Measurements from ENCODE around the gene RELL1.
"Not testable (repeated sequence)": the region's sequence is repeated elsewhere in the genome, so short reads cannot be mapped to it uniquely, and the experiment has no call there.

Gene RELL1

DNA sequence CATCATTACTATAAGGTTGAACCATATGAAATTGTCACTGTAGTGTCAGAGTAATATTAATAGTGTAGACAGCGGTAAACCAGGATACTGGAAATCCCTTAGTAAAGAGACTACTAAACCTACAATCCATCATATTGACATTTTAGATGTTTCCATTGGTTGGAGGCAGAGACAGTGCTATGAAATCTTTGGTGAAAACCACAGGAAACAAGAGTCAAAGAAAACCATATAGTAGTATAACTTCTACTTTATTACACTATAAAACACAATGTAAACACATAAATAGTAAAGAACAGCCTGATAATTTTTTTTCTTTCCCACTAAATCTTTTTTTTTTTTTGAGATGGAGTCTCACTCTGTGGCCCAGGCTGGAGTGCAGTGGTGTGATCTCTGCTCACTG, 15.9 kb downstream of the RELL1 start:
- Histone ChIP-seq H4K20me1 (peaks cover 1% of the 10 kb centered on the region; the same call in 1 of the 2 replicates), H3K27me3 (no peaks in the 10 kb centered on the region), H3K9ac (no peak overlapping the region), H3K4me3 (no peak overlapping the region), H3K4me1 (peaks cover under 1% of the 10 kb centered on the region), H3K9me3 (peaks cover 22% of the 10 kb centered on the region), H3K36me3 (no peaks in the 10 kb centered on the region; the same call in 1 of the 2 replicates), H3K4me2 (no peak overlapping the region), H3K27ac (no peak overlapping the region)
- TF ChIP-seq Cebpa-rat (IDR thresholded peaks at IDR 0.05) = no peak

DNA sequence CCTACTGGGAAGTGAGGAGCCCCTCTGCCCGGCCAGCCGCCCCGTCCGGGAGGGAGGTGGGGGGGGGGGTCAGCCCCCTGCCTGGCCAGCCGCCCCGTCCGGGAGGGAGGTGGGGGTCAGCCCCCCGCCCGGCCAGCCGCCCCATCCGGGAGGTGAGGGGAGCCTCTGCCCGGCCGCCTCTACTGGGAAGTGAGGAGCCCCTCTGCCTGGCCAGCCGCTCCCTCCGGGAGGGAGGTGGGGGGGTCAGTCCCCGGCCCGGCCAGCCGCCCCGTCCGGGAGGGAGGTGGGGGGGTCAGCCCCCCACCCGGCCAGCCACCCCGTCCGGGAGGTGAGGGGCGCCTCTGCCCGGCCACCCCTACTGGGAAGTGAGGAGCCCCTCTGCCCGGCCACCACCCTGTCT, 17.1 kb downstream of the RELL1 start:
- not testable (repeated sequence) for H4K20me1 ChIP-seq, H3K27me3 ChIP-seq, H3K4me2 ChIP-seq, H3K9ac ChIP-seq, H3K4me1 ChIP-seq, H3K36me3 ChIP-seq, H3K27ac ChIP-seq, H3K4me3 ChIP-seq
- peaks cover 22% of the 10 kb centered on the region for H3K9me3 ChIP-seq

DNA sequence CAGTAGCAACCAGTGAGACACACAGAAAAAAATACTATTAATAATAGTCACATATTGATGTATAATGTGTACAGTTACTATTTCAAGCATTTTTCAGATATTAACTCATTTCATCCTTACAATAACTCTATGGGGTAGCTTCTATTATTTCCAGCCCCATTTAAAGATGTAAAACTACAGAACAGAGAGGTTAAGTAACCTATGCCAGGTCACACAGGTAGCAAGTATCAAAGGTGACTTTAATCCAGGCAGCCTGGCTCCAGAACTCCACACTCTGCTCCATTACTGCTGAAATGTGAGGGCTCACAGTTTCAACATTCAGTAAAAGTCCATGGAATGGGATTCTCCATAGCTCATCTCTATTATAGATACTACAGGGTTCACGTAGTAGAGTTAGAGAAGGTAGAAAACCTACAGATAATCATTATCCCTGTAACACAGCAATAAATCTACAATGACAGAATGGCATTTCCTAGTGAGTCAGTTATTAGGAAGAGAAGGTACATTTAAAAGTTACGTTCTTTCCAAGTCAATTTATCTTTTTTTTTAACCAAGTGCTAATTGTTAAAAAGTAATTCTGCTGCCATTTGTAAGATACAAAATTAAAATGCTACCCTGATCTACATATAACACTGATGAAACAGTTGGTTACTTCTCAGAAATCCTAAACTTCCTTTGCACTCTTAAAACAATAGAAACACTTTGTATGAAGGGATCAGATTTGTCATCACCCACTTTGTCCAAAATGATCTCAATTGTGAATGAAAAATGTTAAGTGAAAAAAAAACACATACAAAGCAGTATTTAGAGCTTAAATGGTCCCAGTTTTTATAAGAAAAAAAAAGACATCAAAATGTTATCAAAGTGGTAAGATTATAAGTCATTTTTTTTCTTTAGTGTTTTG, 18.7 kb downstream of the RELL1 start:
- TF ChIP-seq Cebpa-rat (IDR thresholded peaks at IDR 0.05) = no peak
- peaks cover 4% of the 10 kb centered on the region; the same call in 1 of the 2 replicates for H3K36me3 ChIP-seq
- no peak overlapping the region for H3K4me3 ChIP-seq
- H3K27ac ChIP-seq = no peak overlapping the region
- H3K9me3 ChIP-seq = peaks cover 22% of the 10 kb centered on the region
- no peak overlapping the region for H3K9ac ChIP-seq
- no peaks in the 10 kb centered on the region for H3K27me3 ChIP-seq
- no peak overlapping the region for H3K4me2 ChIP-seq
- H4K20me1 ChIP-seq = peaks cover 8% of the 10 kb centered on the region; the same call in 1 of the 2 replicates
- H3K4me1 ChIP-seq = peaks cover 5% of the 10 kb centered on the region; the same call in 1 of the 2 replicates

DNA sequence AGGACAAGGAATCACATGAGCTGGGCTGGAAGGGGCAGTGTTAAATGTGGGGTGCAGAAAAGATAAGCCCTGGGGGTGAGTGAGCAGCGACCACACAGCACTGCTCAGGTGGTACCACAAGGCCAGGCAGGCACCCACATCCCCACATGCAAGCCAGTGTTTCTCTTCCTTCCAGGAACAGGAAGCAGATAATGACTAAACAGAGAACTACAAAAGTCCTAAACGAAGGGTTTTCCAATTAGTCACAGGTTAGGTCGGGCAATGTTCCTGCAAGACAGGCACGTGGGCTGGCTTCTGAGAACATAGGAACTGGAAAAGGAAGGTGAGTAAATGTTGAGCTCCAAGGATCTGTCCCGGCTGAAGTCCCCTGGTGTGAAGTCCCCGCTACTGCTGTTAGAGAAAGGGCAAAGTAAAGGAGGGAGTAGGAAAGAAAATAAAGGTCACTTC, 19.5 kb downstream of the RELL1 start:
- H3K27ac ChIP-seq = no peak overlapping the region
- TF ChIP-seq Cebpa-rat (IDR thresholded peaks at IDR 0.05) = no peak
- no peak overlapping the region for H3K4me2 ChIP-seq
- peaks cover 16% of the 10 kb centered on the region for H3K9me3 ChIP-seq
- peaks cover 8% of the 10 kb centered on the region; the same call in 1 of the 2 replicates for H4K20me1 ChIP-seq
- peaks cover 4% of the 10 kb centered on the region; the same call in 1 of the 2 replicates for H3K36me3 ChIP-seq
- peaks cover 5% of the 10 kb centered on the region; the same call in 1 of the 2 replicates for H3K4me1 ChIP-seq
- H3K27me3 ChIP-seq = no peaks in the 10 kb centered on the region
- H3K4me3 ChIP-seq = no peak overlapping the region
- H3K9ac ChIP-seq = no peak overlapping the region

DNA sequence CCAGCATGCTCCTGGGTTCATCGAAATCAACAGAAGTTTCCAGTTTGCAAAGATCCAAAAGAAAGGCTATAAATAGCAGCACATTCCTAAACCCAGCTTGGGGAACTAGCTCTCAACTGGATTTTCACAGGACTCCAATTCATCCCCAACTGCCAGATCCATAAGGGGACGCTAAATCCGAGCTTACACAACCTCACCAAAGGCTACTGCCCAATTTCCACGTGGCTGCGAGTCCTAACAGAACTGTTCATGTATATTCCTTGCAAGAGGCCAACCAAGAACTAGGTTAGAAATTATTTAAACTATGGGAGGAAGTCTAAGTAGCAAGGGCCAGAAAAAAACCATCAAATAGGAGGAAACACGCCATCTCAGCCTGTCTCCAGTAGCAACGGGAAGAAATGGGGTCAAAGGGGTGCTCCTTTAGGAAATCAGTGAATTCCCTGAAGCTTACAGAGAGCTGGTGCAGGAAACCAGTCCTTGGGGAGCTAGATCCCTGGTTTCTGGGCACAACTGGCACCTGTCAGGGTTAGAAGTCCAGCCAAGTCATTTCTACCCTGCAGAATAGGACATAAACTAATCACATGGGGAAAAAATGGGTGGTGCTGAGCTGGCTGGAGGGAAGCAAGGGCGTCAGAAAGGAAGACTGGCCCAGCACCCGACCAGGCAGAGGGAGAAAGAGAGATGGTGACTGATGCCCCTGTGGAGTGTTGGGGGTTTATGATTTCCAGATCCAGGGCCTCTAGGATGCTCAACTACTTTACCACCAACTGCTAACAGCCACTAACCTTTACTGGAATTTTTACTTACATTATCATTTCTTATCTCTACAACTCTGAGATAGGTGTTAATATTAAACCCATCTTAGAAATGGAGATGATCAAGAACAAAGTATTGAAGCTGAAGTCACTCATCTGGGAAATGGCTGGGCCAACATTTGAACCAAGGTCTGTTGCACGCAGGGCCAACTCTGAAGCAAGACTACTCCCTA, 20.5 kb downstream of the RELL1 start:
- no peak overlapping the region for H3K4me3 ChIP-seq
- TF ChIP-seq Cebpa-rat (IDR thresholded peaks at IDR 0.05) = no peak
- H3K4me1 ChIP-seq = peaks cover 5% of the 10 kb centered on the region; the same call in 1 of the 2 replicates
- no peak overlapping the region for H3K27ac ChIP-seq
- H3K4me2 ChIP-seq = no peak overlapping the region
- peaks cover 6% of the 10 kb centered on the region for H3K9me3 ChIP-seq
- H4K20me1 ChIP-seq = peaks cover 8% of the 10 kb centered on the region; the same call in 1 of the 2 replicates
- no peak overlapping the region for H3K9ac ChIP-seq
- 0 out of 2 replicates have a peak, but pooled peaks cover 4% of the 10 kb centered on the region for H3K36me3 ChIP-seq
- no peaks in the 10 kb centered on the region for H3K27me3 ChIP-seq

DNA sequence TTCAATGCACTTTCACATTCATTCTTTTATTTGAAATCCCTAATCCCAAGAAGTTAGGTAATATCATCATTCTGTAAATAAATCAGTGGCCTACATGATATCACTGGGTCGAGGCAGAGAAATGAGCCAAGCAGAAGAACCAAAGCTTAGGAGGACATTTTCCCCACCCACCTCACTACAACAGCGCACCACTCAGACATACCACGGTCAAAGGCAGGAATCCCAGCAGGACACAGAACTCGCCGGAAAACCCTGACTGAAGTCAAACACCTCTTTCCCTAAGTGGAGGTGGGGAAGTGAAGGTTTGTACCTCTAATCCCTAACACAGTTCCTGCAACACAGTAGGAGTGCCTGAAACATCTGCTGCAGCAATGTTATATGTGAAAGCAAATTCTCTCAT, 21.5 kb downstream of the RELL1 start:
- H3K4me3 ChIP-seq = no peak overlapping the region
- no peak for TF ChIP-seq Cebpa-rat (IDR thresholded peaks at IDR 0.05)
- no peak overlapping the region for H3K27ac ChIP-seq
- peaks cover 5% of the 10 kb centered on the region; the same call in 1 of the 2 replicates for H3K4me1 ChIP-seq
- H3K9me3 ChIP-seq = no peaks in the 10 kb centered on the region
- no peak overlapping the region for H3K4me2 ChIP-seq
- H3K27me3 ChIP-seq = no peaks in the 10 kb centered on the region
- H3K9ac ChIP-seq = no peak overlapping the region
- 0 out of 2 replicates have a peak, but pooled peaks cover 4% of the 10 kb centered on the region for H3K36me3 ChIP-seq
- peaks cover 8% of the 10 kb centered on the region; the same call in 1 of the 2 replicates for H4K20me1 ChIP-seq

DNA sequence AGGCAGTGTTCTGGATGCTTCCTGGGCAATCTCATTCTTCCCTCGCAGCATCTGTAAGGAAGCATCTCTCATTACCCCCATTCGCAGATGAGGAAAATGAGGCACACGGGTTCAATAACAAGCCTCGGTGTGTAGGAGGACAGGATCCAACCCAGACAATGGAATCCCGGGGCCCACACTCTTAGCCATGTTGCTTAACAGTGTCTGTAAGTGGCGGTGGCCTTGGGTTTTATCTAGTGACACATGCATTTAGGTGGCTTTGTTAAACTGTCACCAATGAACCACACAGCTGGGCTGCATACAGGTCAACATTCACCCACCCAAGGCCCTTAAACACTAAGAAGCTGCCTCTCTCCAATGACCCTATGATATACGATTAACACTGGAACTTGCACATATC, 22.6 kb downstream of the RELL1 start:
- no peak overlapping the region for H3K4me3 ChIP-seq
- no peak for TF ChIP-seq Cebpa-rat (IDR thresholded peaks at IDR 0.05)
- H4K20me1 ChIP-seq = peaks cover 8% of the 10 kb centered on the region; the same call in 1 of the 2 replicates
- H3K36me3 ChIP-seq = 0 out of 2 replicates have a peak, but pooled peaks cover 4% of the 10 kb centered on the region
- H3K4me1 ChIP-seq = peaks cover 5% of the 10 kb centered on the region; the same call in 1 of the 2 replicates
- H3K27ac ChIP-seq = no peak overlapping the region
- H3K9me3 ChIP-seq = no peaks in the 10 kb centered on the region
- no peak overlapping the region for H3K9ac ChIP-seq
- H3K4me2 ChIP-seq = no peak overlapping the region
- no peaks in the 10 kb centered on the region for H3K27me3 ChIP-seq

DNA sequence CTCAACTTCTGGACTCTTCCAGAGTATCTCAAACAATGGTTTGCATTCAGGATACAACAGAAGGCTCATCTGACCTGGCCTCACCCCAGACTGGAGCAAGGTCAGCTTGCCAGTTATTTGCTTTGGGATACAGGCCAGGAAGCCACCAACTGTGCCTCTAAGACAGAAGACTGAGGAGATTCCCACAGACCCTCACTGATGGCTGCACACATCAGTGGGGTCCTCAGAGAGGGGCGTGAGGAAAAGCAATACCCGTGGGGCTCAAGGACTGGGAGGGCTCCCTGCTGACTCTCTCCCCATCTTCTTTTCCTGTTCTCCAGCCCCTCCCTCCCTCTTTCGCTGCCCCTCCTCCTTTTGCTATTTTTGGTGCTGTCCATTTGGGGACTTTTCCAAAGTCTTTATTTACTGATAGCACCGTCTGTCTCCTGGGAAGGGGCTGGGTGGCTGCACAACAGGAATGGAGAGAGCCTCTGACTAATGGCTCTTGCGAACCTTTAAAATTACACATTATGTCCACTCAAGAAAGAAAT, 23.2 kb downstream of the RELL1 start:
- TF ChIP-seq Cebpa-rat (IDR thresholded peaks at IDR 0.05) = no peak
- Histone ChIP-seq H3K27me3 (no peaks in the 10 kb centered on the region), H3K4me2 (no peak overlapping the region), H3K9me3 (no peaks in the 10 kb centered on the region), H3K36me3 (0 out of 2 replicates have a peak, but pooled peaks cover 4% of the 10 kb centered on the region), H3K4me3 (no peak overlapping the region), H3K4me1 (peaks cover 5% of the 10 kb centered on the region; the same call in 1 of the 2 replicates), H3K9ac (no peak overlapping the region), H4K20me1 (peaks cover 8% of the 10 kb centered on the region; the same call in 1 of the 2 replicates), H3K27ac (no peak overlapping the region)

DNA sequence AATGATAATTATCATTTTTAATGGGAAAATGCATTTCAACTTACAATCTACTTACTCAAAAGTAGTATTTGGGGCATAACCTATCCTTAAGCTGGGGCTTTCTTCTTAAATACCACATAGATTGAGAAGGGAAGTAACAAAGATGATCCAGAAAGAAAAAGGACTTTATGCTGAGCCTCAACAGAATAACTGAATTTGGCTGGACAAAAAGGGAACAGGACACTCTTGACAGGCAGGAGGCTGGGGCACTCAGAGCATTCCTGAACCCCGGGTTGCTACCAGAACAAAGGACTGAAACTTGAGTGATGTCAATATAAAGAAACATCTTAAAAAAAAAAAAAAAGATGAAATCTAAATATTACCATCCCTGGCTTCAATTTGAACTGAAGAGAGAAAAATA, 23.9 kb downstream of the RELL1 start:
- peaks cover 5% of the 10 kb centered on the region; the same call in 1 of the 2 replicates for H3K4me1 ChIP-seq
- no peak overlapping the region for H3K4me3 ChIP-seq
- no peak overlapping the region for H3K9ac ChIP-seq
- H3K36me3 ChIP-seq = peaks cover 4% of the 10 kb centered on the region; the same call in 1 of the 2 replicates
- H3K9me3 ChIP-seq = peaks cover 4% of the 10 kb centered on the region
- no peaks in the 10 kb centered on the region for H3K27me3 ChIP-seq
- H3K27ac ChIP-seq = no peak overlapping the region
- peaks cover 8% of the 10 kb centered on the region; the same call in 1 of the 2 replicates for H4K20me1 ChIP-seq
- TF ChIP-seq Cebpa-rat (IDR thresholded peaks at IDR 0.05) = no peak
- H3K4me2 ChIP-seq = no peak overlapping the region

Measured in BLaER1 (cell line).